HG03196 (cell line): ENCODE data around the gene UNC80.

Source experiments
- ATAC-seq: cut with Tn5 transposase; IDR thresholded peaks from one replicate; pipeline ENCODE4 v1.9.1; 2021; ENCODE audit not compliant: unreplicated experiment

UNC80 gene

GRCh38 chr2:209965723-209966122 is 194.1 kb downstream of the UNC80 start:
- no peak for ATAC-seq

GRCh38 chr2:209969692-209970091 is 198.1 kb downstream of the UNC80 start:
- ATAC-seq, result no peak

- no peak for ATAC-seq
These were observed 198.6 kb downstream of the UNC80 start for GRCh38 chr2:209970271-209970670.

GRCh38 chr2:209970711-209971110 is 199.1 kb downstream of the UNC80 start:
- no peak for ATAC-seq

- ATAC-seq, result no peak
These were observed 201.7 kb downstream of the UNC80 start for GRCh38 chr2:209973328-209973727.

GRCh38 chr2:209974576-209974975 is 202.9 kb downstream of the UNC80 start:
- ATAC-seq, result no peak

GRCh38 chr2:209976698-209977385 is 205.2 kb downstream of the UNC80 start:
- ATAC-seq, result peak; percentile 86

GRCh38 chr2:209977386-209978239 is 206.0 kb downstream of the UNC80 start:
- peak; percentile 47 for ATAC-seq

GRCh38 chr2:209984291-209984690 is 212.7 kb downstream of the UNC80 start:
- no peak for ATAC-seq

- ATAC-seq, result no peak
These were observed 214.2 kb downstream of the UNC80 start for GRCh38 chr2:209985874-209986273.

GRCh38 chr2:209986415-209986814 is 214.8 kb downstream of the UNC80 start:
- ATAC-seq, result no peak

- no peak for ATAC-seq
These were observed 216.4 kb downstream of the UNC80 start for GRCh38 chr2:209988010-209988409.

- no peak for ATAC-seq
These were observed 219.2 kb downstream of the UNC80 start for GRCh38 chr2:209990838-209991237.

GRCh38 chr2:209993968-209994367 is 222.3 kb downstream of the UNC80 start:
- ATAC-seq, result no peak

- ATAC-seq, result no peak
These were observed 227.0 kb downstream of the UNC80 start for GRCh38 chr2:209998596-209998995.

- no peak for ATAC-seq
These were observed 229.1 kb downstream of the UNC80 start for GRCh38 chr2:210000464-210001324.

GRCh38 chr2:210002158-210003157 is 230.8 kb downstream of the UNC80 start, which contains the start of gene RPE:
RPE (plus strand) TSS chr2:210002638; CDS start chr2:210002662, 24 bp downstream.
- ATAC-seq, result peak; percentile 100

- no peak for ATAC-seq
These were observed 231.7 kb downstream of the UNC80 start for GRCh38 chr2:210003359-210003758.

- ATAC-seq, result no peak
These were observed 233.2 kb downstream of the UNC80 start for GRCh38 chr2:210004881-210005280.

- no peak for ATAC-seq
These were observed 236.3 kb downstream of the UNC80 start for GRCh38 chr2:210007895-210008294.
